ENCODE data around the gene TPCN1. TPM values are rescaled to one million over a fixed set of nuclear protein-coding genes. Genes with fewer than 3 reads are reported as not detected.

TPCN1 gene
- total and polyA plus RNA-seq, 2 of the 8 experiments (the other 6 are each of a cell fraction or from before 2014, with no cell fraction given), result 14.9 to 21.4 TPM

DNA sequence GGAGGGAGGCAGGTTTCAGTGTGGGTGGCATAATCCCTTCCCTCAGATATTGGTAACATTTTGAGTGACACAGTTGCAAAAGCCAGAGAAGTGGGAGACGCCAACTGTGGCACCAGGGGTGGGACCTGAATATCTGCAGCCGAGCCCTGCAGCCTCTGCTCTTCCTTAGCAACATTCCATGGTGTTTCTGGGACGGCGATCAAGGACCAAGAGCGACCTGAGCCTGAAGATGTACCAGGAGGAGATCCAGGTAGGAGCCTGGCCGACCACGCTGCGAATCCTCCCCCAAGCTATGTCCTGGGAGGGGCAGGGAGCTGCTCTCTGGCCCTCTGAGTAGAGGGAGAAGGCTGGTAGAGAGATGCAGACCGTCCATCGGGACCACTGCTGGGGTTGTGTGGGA, 71.8 kb downstream of the TPCN1 start:
- Histone ChIP-seq H3K14ac (ENCODE audit: insufficient read length) (no peak overlapping the region), H3K56ac (replicated peaks; ENCODE audit: insufficient read length, low read depth, low read length) (no peak overlapping the region), H2BK20ac (ENCODE audit: low read length) (no peak overlapping the region), H2AK5ac (ENCODE audit: low read depth, low read length) (no peak overlapping the region), H3K27me3 (replicated peaks in 1 of 4; ENCODE audit: control insufficient read depth in 3 of 4, extremely low read depth in 1 of 4, insufficient read depth in 3 of 4, low read length in 3 of 4) (no peaks in the 10 kb centered on the region), H3K18ac (ENCODE audit: extremely low read depth, low read length) (no peak overlapping the region), H3K23me2 (ENCODE audit: low read depth, low read length) (no peaks in the 10 kb centered on the region), H3K4ac (replicated peaks; ENCODE audit: insufficient read length, low read depth, low read length) (no peak overlapping the region), H3K79me2 (ENCODE audit: control insufficient read depth in 1 of 2, insufficient read depth in 2 of 2, low read length in 2 of 2) (no peaks in the 10 kb centered on the region), H4K20me1 (replicated peaks in 1 of 2; ENCODE audit: control insufficient read depth in 1 of 2, insufficient read depth in 2 of 2, low read length in 2 of 2) (peaks cover 0 to 2% of the 10 kb centered on the region in 2 experiments), H3K9ac (replicated peaks in 1 of 4; ENCODE audit: extremely low read depth in 1 of 4, low read depth in 3 of 4, low read length in 3 of 4) (no peak overlapping the region), H3K23ac (ENCODE audit: insufficient read length) (no peak overlapping the region), H3K4me2 (ENCODE audit: insufficient read depth in 1 of 2, low read depth in 2 of 2, low read length in 2 of 2) (no peak overlapping the region), H3K27ac (ENCODE audit: low read depth, low read length) (no peak overlapping the region), H2BK5ac (ENCODE audit: low read depth, low read length) (no peak overlapping the region), H4K8ac (ENCODE audit: extremely low read depth, insufficient read depth, low read length) (no peak overlapping the region; the same call in 1 of the 2 replicates), H3K79me1 (ENCODE audit: low read depth, low read length) (no peaks in the 10 kb centered on the region), H4K91ac (replicated peaks; ENCODE audit: insufficient read length, low read length) (no peak overlapping the region), H3K4me1 (replicated peaks in 1 of 4; ENCODE audit: control insufficient read depth in 3 of 4, insufficient read depth in 4 of 4, low read length in 3 of 4) (no peaks in the 10 kb centered on the region), H3K36me3 (ENCODE audit: control insufficient read depth in 2 of 4, insufficient read depth in 4 of 4, low read length in 3 of 4) (peaks cover 0 to 3% (median 0%) of the 10 kb centered on the region in 4 experiments; a peak in 2 of 8 replicates), H2BK120ac (replicated peaks; ENCODE audit: low read depth, low read length) (no peak overlapping the region), H2AFZ (ENCODE audit: low read length) (no peak overlapping the region), H3K4me3 (ENCODE audit: extremely low read depth in 1 of 4, insufficient read depth in 2 of 4, low read depth in 3 of 4, low read length in 4 of 4) (no peak overlapping the region), H2BK15ac (ENCODE audit: low read length) (no peak overlapping the region), H2BK12ac (ENCODE audit: low read depth, low read length) (no peak overlapping the region), H3K9me3 (ENCODE audit: insufficient read depth in 2 of 2, low read depth in 1 of 2, low read length in 1 of 2) (no peaks in the 10 kb centered on the region), H4K5ac (ENCODE audit: insufficient read length, low read depth, low read length) (no peak overlapping the region)
- no peak for DNase-seq (ENCODE audit: low read depth in 1 of 2, low spot score in 2 of 2)
- 94% methylated on average over 10 of the region's 10 CpGs; no CpG with 5 or more reads in 1 of the 2 experiments for WGBS, 2 experiments (ENCODE audit: extremely low coverage in 1 of 2, insufficient coverage in 1 of 2, insufficient read length in 1 of 2, insufficient replicate concordance in 2 of 2, low coverage in 1 of 2, low lambda C conversion rate in 2 of 2, missing lambda C conversion rate in 1 of 2)
- ChIA-PET POLR2A (ENCODE audit: partially characterized antibody) (interaction anchor here (1.0 kb wide), 1 partner anchor 72 kb away, joined by 3 read pairs; the partner anchor contains the start of gene TPCN1), CTCF (ENCODE audit: partially characterized antibody) (interaction anchor here (1.3 kb wide), 1 partner anchor 43 kb away, joined by 4 read pairs; no protein-coding TSS in a partner anchor)
- no peak for FAIRE-seq
- no peak for TF ChIP-seq SRF (IDR thresholded peaks at IDR 0.05; ENCODE audit: low read depth, low read length)
- TF ChIP-seq BCL11A (IDR thresholded peaks at IDR 0.05; ENCODE audit: low read depth in 2 of 2, low read length in 2 of 2), result no peak
- TF ChIP-seq, protein P1, sequence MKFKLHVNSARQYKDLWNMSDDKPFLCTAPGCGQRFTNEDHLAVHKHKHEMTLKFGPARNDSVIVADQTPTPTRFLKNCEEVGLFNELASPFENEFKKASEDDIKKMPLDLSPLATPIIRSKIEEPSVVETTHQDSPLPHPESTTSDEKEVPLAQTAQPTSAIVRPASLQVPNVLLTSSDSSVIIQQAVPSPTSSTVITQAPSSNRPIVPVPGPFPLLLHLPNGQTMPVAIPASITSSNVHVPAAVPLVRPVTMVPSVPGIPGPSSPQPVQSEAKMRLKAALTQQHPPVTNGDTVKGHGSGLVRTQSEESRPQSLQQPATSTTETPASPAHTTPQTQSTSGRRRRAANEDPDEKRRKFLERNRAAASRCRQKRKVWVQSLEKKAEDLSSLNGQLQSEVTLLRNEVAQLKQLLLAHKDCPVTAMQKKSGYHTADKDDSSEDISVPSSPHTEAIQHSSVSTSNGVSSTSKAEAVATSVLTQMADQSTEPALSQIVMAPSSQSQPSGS (IDR thresholded peaks at IDR 0.05; ENCODE audit: low read length), result no peak
- TF ChIP-seq CTBP2 (IDR thresholded peaks at IDR 0.05; ENCODE audit: borderline replicate concordance, insufficient read depth, insufficient read length, low read length), result no peak
- TF ChIP-seq ZNF274 (IDR thresholded peaks at IDR 0.05; ENCODE audit: borderline replicate concordance, extremely low read depth, low read length), result no peak
- TF ChIP-seq, protein P2, sequence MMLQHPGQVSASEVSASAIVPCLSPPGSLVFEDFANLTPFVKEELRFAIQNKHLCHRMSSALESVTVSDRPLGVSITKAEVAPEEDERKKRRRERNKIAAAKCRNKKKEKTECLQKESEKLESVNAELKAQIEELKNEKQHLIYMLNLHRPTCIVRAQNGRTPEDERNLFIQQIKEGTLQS (IDR thresholded peaks at IDR 0.05; ENCODE audit: insufficient read depth, low read depth, low read length), result no peak
- TF ChIP-seq RAD21 (IDR thresholded peaks at IDR 0.05 in 1 of 2, conservative IDR thresholded peaks at IDR 0.05 in 1 of 2; ENCODE audit: low read depth in 2 of 2, low read length in 2 of 2), result no peak
- no peak for TF ChIP-seq CHD2 (IDR thresholded peaks at IDR 0.05; ENCODE audit: low read length)
- TF ChIP-seq YY1 (IDR thresholded peaks at IDR 0.05; ENCODE audit: low read depth, low read length), result no peak
- TF ChIP-seq, protein P3, sequence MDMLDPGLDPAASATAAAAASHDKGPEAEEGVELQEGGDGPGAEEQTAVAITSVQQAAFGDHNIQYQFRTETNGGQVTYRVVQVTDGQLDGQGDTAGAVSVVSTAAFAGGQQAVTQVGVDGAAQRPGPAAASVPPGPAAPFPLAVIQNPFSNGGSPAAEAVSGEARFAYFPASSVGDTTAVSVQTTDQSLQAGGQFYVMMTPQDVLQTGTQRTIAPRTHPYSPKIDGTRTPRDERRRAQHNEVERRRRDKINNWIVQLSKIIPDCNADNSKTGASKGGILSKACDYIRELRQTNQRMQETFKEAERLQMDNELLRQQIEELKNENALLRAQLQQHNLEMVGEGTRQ (IDR thresholded peaks at IDR 0.05; ENCODE audit: low read length), result no peak

Measured in H1 (cell line).